Astrocyte of the spinal cord (primary cell): ENCODE data around the gene CADM1.

Experiments
- DNase-seq: peaks from one replicate; pipeline ENCODE4 v3.0.0; 2011; ENCODE audit warnings: low read depth, low spot score
- H3K4me3 ChIP-seq: 2 replicates; pipeline ENCODE4 v1.5.1; 2011; ENCODE audit warnings: low read depth, mild to moderate bottlenecking, low read length, moderate library complexity
- CTCF ChIP-seq: IDR thresholded peaks from 2 replicates; pipeline ENCODE4 v1.5.1; 2012; ENCODE audit warnings: low read depth, mild to moderate bottlenecking, low read length, inconsistent platforms
- in situ Hi-C: cut with HindIII; loops from 2 replicates; pipeline ENCODE4 v1.10.0; 2017; ENCODE audit warnings: low sequenced_read_pairs

Gene CADM1

GRCh38 chr11:115545581-115546210 lies 41.5 kb upstream of the CADM1 start:
- H3K4me3 ChIP-seq = no peak overlapping the region
- no peak for TF ChIP-seq CTCF
- in situ Hi-C loops = no loop called here
- no peak for DNase-seq

GRCh38 chr11:115544422-115544948 lies 40.3 kb upstream of the CADM1 start:
- no peak overlapping the region for H3K4me3 ChIP-seq
- DNase-seq = no peak
- no peak for TF ChIP-seq CTCF
- in situ Hi-C loops = no loop called here

- TF ChIP-seq CTCF = no peak
- in situ Hi-C loops = no loop called here
- no peak overlapping the region for H3K4me3 ChIP-seq
- DNase-seq = no peak
Measured at GRCh38 chr11:115541518-115541917, 37.3 kb upstream of the CADM1 start.

- H3K4me3 ChIP-seq = no peak overlapping the region
- DNase-seq = no peak
- in situ Hi-C loops = no loop called here
- no peak for TF ChIP-seq CTCF
Measured at GRCh38 chr11:115539844-115540243, 35.6 kb upstream of the CADM1 start.

- H3K4me3 ChIP-seq = no peak overlapping the region
- no peak for TF ChIP-seq CTCF
- in situ Hi-C loops = no loop called here
- no peak for DNase-seq
Measured at GRCh38 chr11:115535781-115536180, 31.6 kb upstream of the CADM1 start.

GRCh38 chr11:115530752-115531151 lies 26.5 kb upstream of the CADM1 start:
- no peak for DNase-seq
- TF ChIP-seq CTCF = no peak
- in situ Hi-C loops = no loop called here
- no peak overlapping the region for H3K4me3 ChIP-seq
